Cerebellar cortex (tissue), 1 donor: ENCODE measurements around the gene SRGAP2B.
A peak's percentile ranks its signal among the peaks of the same experiment; 100 is the strongest.
"Not testable (repeated sequence)": the region's sequence is repeated elsewhere in the genome, so short reads cannot be mapped to it uniquely, and the experiment has no call there.

Source experiments
- DNase-seq: peaks from one replicate; pipeline ENCODE4 v3.0.0-alpha.2; 2015; ENCODE audit warnings: low spot score

The SRGAP2B gene

DNA sequence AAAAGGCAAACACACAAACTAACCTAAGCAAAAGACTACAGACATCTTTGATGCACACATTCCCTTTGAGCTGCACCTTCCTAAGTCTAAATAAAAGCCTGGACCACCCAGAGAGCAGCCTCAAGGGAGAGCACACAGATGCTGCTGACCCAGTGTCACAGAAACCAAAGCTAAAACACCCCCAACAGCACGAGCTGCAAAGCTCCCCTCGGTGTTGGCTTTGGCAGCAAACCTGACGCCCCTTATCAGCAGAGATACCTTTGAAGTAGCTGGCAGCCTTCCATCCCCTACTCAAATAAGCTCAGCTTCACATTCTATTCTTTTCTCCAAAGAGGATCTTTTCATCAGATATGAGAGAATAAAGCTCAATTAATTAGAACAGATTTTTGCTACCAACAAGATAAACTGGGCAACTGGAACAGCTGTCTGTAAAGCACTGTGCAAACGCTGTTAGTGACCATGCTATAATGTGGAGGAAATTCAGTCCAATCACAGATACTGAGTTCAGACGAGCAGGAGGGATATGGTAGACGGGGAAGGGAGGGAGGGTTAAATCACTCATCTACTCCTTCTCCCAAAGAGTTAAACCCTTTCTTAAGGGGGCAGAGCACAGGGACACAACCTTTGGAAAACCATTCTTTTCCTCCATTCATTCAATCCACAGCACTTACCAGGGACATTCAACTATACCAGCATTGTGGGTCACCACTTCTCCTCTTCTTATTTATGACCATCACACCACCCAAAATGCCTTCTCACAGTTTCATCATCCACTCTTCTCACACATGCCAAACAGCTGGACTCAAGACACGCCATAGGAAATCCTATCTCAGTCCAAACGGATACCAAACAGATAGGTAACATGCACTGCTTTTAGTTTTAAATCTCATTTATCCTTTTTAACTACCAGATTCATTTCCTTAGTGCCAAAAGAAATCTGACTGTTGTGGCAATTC is 148.3 kb downstream of the SRGAP2B start:
- DNase-seq = not testable (repeated sequence)

DNA sequence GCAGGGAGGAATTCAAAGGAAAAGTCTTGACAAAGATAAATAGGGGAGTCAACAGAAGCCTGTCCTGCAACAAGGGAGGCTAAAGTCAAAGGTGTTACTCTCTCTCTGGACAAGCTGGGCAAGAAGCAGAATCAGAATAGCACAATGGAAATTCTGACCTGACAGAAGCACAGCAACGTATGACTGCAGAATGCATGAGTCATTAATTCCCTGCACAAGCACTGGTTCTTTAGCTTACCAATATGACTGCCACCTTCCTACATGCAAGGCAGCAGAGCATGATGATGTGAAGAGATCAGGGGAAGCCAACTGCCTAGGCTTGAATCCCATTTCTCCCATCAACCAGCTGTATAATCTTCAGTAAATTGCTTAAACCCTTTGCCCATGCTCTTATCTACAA is 153.4 kb downstream of the SRGAP2B start:
- not testable (repeated sequence) for DNase-seq

DNA sequence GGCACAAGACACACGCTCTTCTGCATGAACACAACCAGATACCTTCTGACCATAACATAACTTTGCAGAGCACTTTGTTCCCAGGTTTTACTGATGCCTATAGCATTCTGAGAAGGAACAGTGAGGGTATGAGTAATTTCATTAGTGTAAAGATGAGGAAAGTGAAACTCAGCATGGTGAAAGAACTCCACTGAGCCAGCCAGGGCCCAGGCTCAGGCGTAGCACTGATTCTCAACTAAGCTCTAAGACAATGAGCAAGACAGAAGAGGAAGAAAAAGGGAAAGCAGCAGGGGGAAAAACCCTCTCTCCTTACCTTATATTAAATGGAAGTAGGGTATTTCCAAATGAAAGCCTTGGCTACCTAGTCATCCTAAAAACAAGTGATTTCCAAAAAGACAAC is 155.1 kb downstream of the SRGAP2B start:
- DNase-seq = not testable (repeated sequence)

DNA sequence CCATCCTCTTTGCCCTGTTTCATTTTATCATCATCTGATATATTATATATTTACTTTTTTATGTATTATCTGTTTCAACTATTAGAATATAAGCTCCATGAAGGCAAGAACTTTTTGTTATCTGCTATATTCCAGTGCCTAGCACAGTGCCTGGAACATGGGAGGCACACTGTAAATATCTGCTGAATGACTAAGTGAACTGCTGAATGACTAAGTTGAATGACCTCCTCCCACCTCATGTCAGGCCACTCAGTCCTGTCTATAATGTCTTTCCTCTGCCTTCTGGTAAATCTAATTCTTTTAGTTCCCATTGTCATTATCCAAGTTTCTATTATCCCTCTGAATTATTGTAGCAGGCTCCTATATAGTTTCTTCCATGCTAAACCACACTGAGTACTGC is 156.5 kb downstream of the SRGAP2B start:
- DNase-seq = not testable (repeated sequence)

DNA sequence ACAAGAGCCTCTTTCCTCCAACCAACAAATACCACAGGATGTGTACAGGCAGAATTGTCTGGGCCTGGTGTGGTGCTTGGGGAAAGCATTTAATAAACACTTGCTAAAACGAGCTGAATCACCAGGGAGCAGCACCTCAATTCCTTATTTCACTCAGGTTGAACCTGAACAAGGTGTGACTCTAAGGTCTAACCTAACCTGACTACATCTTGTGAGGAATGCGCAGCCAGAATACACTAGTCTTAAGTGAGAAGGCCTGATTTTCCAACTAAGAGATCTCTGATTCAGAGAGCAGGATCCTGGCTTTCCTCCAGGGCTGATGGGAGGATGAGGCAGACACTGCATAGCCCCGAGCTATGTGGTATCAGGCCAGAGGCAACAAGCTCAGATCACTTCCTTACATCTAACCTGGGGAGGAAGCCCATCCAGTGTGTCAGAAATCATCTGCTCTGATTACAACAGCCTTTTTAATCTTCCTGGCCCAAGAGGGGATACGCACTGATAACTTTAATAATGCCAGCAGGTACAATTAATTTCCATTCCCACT is 158.9 kb downstream of the SRGAP2B start:
- not testable (repeated sequence) for DNase-seq

DNA sequence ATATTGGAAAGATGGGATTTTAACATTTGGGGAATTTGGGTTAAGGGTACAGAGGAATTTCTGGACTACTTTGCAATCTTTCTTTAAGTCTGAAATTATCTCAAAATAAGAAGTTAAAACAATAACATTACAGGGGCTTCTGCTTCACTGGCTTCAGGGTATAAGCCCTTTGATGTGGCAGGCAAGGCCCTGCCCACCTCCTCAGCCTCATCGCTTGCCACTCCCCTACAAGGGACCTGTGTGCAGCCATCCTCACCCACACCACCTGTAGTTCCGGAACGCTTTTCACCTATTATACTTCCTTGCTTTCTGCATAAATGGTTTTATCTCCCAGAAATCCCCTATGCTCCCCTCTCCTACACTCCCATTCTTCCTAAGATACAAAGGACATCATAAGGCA is 159.8 kb downstream of the SRGAP2B start:
- not testable (repeated sequence) for DNase-seq

DNA sequence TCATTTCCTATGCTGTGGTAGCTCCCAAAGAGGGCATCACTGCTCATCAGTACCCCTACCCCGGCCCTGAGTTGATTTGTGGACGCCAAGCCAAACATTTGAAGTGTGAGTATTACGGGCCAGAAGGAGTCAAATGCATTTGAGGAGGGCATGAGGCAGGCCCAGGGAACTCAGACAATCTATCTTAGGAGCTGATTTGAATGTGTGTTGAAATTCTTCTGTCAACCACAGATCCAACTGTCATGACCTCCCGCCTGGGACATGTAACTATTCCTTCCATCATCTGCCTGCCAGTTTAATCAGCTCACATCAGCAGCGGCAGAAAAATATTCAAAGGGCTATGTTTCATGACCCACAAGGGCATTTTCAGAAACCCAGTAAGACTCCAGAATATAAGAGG is 162.1 kb downstream of the SRGAP2B start:
- not testable (repeated sequence) for DNase-seq

DNA sequence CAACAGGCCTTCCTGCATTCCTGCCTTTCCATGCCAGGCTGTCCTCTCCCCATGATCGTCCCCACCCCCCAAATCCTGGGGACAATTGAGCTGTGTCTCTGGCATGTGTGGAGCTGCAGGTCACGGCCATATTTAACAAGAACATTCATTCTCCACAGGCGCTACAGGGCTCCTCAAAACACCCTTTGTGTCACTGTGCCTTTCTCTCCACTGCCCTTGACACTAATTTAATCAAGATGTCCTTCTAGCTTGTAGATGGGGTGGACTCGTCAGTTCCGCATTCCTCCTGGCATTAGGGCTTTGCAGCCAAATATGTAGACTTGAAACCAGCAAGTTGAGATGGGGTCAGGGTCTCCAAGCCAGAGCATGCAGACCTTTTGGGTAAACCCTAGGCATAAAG is 163.0 kb downstream of the SRGAP2B start:
- DNase-seq = peak; percentile 3

DNA sequence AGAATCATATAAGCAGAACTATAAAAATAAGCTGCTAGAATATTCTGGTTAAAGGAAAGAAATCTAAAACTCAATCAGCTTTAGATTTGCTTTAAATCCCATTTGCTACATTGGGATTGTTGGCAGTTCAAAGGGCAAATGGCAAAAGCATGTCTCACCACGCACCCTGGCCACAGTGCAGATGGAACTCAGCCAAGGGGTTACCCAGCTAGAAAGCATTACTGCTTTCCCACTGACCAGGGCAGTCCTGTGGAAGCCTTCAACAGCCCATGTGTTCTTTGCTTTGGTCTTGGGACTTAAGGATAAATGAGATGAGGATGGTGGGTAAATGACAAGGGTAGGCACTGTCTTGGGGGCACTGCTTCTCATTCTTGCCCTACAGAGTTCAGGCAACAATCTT is 163.6 kb downstream of the SRGAP2B start:
- peak; percentile 0 for DNase-seq

DNA sequence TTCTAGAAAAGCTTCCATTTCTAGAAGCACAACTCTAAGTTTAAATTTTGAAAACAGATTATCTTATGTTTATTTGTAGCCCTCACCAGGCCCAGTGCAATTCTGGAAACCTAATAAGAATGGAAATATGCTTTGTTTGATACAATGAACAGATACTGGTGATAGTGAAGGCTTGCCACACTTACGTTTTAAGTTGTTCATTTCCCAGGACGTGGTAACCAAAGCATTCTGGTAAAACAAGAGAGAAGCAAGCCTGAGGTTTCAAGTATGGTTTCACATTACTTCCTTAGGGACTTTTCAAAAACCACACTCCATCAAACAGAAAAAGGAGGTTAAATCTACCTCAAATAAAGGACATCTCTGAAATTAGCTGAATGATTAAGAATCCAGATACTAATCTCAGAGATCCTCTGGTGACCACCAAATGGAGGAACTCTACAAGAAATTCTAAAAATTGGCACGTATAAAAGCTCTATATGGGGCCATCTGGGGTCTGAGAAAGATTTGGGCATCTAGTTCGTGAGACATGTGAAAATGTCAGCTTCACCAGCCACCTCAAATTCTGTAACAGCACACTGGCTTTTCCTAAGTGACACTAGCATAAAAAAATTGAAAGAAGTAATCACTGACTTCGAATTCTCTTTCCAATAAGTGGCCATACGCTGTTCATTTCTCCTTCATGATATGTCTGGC is 164.9 kb downstream of the SRGAP2B start:
- DNase-seq = peak; percentile 4

DNA sequence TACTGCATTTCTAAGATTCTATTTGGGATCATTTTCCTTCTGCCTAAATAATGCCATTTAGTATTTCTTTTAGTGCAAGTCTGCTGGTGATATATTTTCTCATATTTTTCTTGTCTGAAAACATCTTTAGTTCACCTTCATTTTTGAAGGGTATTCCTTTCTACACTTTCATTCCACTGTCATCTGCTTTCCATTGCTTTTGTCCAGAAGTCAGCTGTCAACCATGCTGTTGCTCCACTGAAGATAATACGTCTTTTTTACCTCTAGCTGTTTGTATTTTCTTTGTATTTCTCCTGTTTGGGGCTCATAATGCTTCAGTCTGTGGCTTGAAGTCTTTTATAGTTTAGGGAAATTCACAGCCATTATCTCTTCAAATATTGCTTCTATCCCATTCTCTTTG is 167.8 kb downstream of the SRGAP2B start:
- DNase-seq = not testable (repeated sequence)

DNA sequence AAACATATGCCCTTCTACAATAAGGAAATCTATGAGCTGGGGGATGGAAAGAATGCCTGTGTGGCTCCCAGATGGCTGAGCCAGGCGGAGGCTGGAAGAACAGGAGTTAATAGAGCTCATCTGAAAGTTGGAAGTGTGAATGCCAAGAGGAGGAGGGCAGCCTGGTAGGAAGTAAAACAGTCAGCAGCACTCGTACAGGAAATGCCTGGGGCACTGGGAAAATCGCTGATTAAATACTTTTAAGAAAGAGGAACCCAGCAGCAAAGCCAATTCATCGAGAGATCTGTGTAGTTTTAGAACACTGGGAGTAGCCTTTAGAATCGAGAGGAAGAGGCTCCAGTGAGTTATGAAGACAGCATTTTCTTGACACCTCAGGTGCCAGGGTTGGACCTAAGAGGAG is 171.5 kb downstream of the SRGAP2B start:
- DNase-seq = not testable (repeated sequence)

DNA sequence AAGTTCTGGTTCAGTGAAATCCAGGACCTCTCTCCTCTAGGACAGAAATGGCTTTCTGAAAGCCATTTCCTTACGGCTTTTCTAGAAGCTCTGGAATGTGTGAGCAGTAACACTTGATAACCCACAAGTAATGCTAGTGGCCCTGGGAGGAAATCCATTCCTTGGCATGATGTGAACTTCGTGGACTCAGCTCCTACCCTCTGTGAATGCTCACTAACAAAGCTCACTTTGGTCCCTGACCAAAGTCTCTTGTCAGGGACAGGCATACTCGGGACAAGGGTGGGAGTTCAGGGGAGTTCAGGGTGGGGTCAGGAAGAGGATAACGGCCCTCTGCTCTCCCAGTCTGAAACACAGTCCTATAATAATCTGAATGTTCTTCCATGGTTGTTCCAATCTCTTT is 172.3 kb downstream of the SRGAP2B start:
- not testable (repeated sequence) for DNase-seq

DNA sequence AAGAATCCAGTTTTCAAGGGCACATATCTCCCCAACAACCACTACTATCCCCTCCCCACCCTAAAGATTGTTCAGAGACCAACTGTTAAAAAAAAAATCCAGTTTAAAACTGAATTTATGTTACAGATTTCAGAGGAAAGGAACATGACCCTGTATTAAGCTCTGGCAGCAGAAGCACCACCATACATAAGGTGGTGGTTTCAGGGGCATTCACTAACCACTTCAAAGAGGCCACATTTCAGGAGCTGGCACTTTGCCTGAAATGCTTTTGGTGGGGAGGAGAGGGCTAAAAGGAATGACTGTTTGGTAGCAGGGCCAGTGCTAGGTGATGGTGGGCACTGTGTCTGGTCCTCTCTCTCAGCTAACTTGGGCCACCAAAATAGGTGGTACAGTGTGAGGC is 176.0 kb downstream of the SRGAP2B start:
- not testable (repeated sequence) for DNase-seq

DNA sequence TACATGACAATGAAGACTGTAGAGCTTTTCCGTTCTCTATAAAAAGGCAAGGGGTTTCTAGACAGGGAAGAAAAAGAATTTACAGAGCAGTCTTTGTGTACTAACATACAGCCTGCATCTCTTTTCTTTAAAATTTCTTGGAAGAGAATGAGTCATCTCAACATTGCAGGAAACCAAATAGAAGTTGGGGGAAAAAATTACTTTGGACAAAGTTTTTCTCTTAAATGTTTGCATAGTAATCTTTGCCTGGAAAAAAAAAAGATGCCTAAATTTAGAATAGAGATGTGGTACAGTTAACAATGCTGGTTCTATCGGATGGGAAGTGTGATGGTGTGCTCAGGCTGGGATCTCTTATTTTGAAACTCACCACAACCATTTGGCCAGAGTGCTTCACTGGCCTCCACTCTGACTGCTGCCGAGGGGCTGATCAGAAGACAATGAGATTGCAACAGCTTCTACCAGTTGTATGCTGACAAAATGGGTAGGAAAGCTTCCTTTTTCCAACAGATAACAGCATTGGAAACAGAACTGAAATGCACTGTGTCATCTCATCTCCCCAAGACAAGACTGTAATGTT is 177.0 kb downstream of the SRGAP2B start:
- DNase-seq = not testable (repeated sequence)

DNA sequence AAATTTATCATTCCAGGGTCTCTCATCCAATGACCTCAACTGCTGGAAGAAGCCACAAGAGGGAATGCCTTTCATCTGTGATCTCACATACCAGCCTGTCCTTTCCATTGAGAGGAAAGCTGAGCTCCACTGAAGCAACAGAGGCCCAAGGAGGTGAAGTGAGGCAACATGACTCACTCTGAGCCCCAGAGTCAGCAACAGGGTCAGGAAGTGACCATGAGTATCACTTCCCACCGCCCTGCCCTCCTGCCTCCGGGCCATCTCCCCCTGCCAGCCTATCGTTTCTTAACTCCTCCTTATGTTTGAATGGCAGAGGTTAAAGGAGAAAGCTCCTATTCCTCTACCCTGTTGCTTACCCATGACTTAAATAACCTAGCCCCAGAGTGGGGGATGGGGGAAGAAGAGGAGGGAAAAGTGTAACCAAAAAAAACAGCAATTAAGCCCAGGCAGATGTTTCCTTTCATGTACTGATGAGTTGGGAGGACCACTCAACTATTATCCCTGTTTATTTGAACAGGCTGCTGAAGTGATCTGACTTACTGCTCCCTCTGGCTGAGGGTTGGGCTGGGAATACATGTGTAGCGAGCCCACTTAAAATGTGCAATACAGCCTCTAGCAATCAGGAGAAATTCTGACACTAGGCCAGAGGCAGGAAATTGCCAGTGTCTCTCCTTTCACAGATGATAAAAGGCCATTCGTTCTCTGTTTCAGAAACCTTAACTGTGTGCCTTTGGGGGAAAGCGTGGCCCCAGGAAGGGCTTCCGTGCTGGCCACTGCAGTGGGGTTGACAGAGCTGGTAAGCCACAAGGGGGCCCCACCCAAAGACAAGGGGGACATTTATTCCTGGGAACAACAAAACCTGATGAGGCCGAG is 177.7 kb downstream of the SRGAP2B start:
- not testable (repeated sequence) for DNase-seq

DNA sequence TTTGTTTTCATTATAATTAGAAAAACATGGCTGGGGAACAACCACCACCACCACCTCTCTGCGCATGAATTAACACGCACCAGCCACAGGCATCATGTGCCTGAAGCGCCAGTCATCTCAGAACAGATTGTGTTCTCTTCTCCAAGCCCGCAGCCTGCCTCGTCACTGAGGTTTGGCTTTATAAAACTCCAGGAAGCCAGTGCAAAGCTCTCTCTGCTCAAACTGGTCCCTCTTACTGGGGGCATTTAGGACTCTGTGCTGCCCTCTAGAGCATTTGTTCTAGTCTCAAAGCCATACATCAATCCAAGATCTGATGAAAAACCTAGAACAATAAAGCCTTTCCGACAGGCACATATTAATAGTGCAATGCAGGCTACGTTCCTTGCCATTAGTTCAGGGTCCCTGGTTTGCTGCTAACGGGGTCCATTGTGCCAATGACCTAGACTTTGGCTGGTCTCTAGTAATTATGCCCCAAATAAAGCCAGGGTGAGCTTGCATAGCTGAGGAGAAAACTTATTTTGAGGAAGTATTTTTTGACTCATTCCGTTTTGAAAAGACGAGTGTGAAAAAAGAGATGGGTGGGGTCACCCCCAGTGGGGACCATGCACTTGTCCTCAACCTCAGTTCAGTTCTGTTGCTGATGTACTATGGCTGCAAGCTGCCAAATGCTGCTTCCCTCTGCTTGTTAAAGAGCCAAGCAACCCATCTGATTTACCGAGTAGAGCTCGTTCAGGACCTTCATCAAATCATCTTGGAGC is 181.0 kb downstream of the SRGAP2B start:
- DNase-seq = not testable (repeated sequence)

DNA sequence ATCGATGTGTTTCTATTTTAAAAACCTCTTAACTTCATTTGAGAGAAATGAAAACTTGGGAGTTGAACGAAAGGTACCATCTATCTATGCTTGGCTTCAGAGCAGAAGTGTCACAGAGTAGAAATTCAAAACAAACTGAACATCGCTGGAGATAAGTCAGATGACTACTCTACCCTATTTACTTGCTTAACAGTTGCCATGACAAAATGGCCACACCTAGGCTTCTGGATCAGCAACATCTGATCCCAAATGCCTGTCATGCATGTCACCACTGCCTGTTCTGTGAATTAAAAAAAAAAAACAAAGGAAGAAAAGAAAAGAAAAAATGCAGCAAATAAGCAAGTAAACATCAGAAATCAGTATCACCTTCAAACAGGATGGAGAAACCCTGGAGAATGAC is 181.7 kb downstream of the SRGAP2B start:
- DNase-seq = not testable (repeated sequence)

DNA sequence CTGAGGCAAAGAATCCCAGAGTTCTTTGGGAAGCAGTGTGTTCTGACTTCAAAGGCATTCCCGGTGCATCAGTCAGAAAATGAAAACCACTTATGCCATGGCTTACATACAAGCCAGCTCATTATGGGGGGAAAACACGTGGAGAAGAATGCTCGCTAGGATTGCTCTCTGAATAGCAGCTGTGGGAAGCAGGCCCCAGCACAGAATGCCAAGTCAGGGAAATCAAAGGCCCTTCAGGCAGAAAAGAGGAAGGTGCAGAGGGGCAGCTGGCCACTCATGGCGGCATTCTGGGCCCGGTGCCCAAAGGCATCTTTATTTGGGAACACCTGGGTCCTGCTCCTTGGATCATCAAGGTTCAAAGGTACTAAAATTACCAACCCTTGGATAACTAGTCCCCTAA is 184.4 kb downstream of the SRGAP2B start:
- DNase-seq = not testable (repeated sequence)

DNA sequence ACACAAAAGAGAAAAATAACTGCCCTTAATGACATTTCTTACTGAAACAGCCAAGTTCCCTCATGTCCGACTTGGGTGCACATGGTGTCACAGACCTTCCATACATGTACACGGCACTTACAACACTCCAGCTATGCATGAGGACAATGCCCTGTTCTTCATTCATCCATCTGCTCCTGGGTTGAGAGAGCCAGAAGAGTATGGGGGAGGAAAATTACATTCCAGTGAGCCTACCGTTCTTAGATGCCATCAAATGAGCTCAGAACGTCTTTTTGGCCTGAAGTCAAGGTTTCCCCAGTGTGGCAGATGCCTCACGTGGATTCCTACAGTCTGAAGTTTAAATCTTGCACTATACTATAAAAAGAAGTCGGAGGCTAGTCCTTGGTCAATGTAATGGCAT is 194.3 kb downstream of the SRGAP2B start:
- DNase-seq = not testable (repeated sequence)
